Retinal pigment epithelial cell (primary cell): ENCODE measurements around the gene DMD.
A peak's percentile ranks its signal among the peaks of the same experiment; 100 is the strongest.

ENCODE experiments used
- DNase-seq: peaks from one replicate; pipeline ENCODE4 v3.0.0-alpha.2; 2010; ENCODE audit warnings: low read depth
- H3K4me3 ChIP-seq: 2 replicates; pipeline ENCODE4 v1.5.1; 2011; ENCODE audit warnings: mild to moderate bottlenecking, low read length, control low read depth, moderate library complexity
- TF ChIP-seq, protein P1 (sequence below): conservative IDR thresholded peaks from 2 replicates; pipeline ENCODE4 v1.5.1; 2011; ENCODE audit warnings: low read depth, low read length, control low read depth, inconsistent platforms

The DMD gene

DNA sequence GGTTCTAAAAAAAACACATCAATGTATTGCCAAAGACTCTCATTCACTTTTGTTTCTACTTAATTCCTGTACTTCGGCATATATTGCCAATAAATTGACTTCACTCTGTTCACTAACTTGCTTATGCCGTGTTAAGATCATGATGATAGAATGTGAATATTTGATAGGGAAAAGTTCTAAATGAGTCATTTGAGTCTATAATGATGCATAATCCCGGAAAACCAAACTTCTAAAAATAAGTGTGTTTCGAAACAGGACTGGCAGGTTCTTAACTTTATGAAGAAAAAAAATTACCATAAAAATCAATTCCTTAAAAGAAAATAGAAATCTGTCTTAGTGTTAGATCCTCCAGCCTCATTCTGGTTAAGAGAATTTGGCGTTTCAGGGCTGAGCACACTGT, 1752.0 kb downstream of the DMD start:
- no peak overlapping the region for H3K4me3 ChIP-seq
- TF ChIP-seq, protein P1, sequence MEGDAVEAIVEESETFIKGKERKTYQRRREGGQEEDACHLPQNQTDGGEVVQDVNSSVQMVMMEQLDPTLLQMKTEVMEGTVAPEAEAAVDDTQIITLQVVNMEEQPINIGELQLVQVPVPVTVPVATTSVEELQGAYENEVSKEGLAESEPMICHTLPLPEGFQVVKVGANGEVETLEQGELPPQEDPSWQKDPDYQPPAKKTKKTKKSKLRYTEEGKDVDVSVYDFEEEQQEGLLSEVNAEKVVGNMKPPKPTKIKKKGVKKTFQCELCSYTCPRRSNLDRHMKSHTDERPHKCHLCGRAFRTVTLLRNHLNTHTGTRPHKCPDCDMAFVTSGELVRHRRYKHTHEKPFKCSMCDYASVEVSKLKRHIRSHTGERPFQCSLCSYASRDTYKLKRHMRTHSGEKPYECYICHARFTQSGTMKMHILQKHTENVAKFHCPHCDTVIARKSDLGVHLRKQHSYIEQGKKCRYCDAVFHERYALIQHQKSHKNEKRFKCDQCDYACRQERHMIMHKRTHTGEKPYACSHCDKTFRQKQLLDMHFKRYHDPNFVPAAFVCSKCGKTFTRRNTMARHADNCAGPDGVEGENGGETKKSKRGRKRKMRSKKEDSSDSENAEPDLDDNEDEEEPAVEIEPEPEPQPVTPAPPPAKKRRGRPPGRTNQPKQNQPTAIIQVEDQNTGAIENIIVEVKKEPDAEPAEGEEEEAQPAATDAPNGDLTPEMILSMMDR = no peak
- peak; percentile 23 for DNase-seq

DNA sequence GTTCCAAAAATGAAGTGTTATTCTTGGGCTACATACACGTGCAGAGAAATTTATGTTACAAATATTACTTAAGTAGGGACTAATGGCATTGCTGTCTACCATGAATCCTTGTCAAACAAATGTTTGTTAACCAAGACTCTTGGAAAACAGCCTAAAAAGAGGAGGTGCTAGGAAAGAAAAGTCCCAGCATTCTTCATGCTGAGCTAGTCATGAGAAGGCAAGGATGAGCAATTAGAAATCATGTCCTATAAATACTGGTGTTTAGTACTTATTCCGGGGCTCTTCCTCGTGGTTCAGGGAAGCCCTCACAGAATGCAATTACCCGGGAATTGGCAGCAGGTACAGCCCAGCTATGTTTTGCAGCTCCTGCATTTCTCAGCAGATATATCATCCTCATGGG, 1761.4 kb downstream of the DMD start:
- no peak for DNase-seq
- no peak overlapping the region for H3K4me3 ChIP-seq
- TF ChIP-seq, protein P1 = no peak

GRCh38 chrX:31449081-31449480, 1762.3 kb downstream of the DMD start:
- H3K4me3 ChIP-seq = no peak overlapping the region
- no peak for DNase-seq
- TF ChIP-seq, protein P1 = no peak

GRCh38 chrX:31445542-31445941, 1765.8 kb downstream of the DMD start:
- DNase-seq = no peak
- no peak overlapping the region for H3K4me3 ChIP-seq
- TF ChIP-seq, protein P1 = no peak

GRCh38 chrX:31443654-31444053, 1767.7 kb downstream of the DMD start:
- H3K4me3 ChIP-seq = no peak overlapping the region
- TF ChIP-seq, protein P1 = no peak
- DNase-seq = no peak

GRCh38 chrX:31440546-31440945, 1770.8 kb downstream of the DMD start:
- no peak for DNase-seq
- TF ChIP-seq, protein P1 = no peak
- H3K4me3 ChIP-seq = no peak overlapping the region

- no peak overlapping the region for H3K4me3 ChIP-seq
- TF ChIP-seq, protein P1 = no peak
These were observed 1774.9 kb downstream of the DMD start for GRCh38 chrX:31436424-31436823.

More at GRCh38 chrX:31436424-31436823, 1774.9 kb downstream of the DMD start:
- no peak for DNase-seq
